Stomach (tissue), 9 donors: ENCODE measurements around the gene MCOLN2. TPM values are rescaled to one million over a fixed set of nuclear protein-coding genes. Genes with fewer than 3 reads are reported as not detected.
A peak's percentile ranks its signal among the peaks of the same experiment; 100 is the strongest.
"Not testable (repeated sequence)": the region's sequence is repeated elsewhere in the genome, so short reads cannot be mapped to it uniquely, and the experiment has no call there.

Experiments used
- DNase-seq, 2 donors: peaks; one replicate each; pipeline versions ENCODE4 v3.0.0 to v3.0.0-alpha.2; 2013 to 2019
- H3K27ac ChIP-seq, 5 donors: fragments of 200-600 bp in 4 of 5; sonication (generic) in 4 of 5; one replicate each; pipeline ENCODE4 v1.5.1; 2013 to 2019; ENCODE audit warnings: mild to moderate bottlenecking in 1 of 5, moderate library complexity in 1 of 5
- H3K27me3 ChIP-seq, 3 donors: fragments of 200-600 bp; sonication (generic); one replicate each; pipeline ENCODE4 v1.5.1; 2017 to 2019; ENCODE audit warnings: mixed run types in 1 of 3
- H3K36me3 ChIP-seq, 4 donors: fragments of 200-600 bp; sonication (generic); 1 replicate in 3 of 4; 2 replicates in 1 of 4; pipeline ENCODE4 v1.5.1; 2016 to 2019
- H3K4me1 ChIP-seq, 4 donors: fragments of 200-600 bp; sonication (generic); one replicate each; pipeline ENCODE4 v1.5.1; 2016 to 2019
- H3K4me3 ChIP-seq, 4 donors: fragments of 200-600 bp; sonication (generic) in 3 of 4; one replicate each; pipeline ENCODE4 v1.5.1; 2016 to 2019; ENCODE audit warnings: mild to moderate bottlenecking in 1 of 4
- H3K9me3 ChIP-seq, 4 donors: fragments of 200-600 bp; sonication (generic); one replicate each; pipeline ENCODE4 v1.5.1; 2016 to 2019
- EP300 ChIP-seq: sonication (generic); formaldehyde crosslinking; IDR thresholded peaks from one replicate; pipeline ENCODE4 v1.6.1; 2017; ENCODE audit warnings: antibody characterized with exemption
- POLR2A ChIP-seq, 4 donors: fragments of 450-650 bp; IDR thresholded peaks; one replicate each; pipeline ENCODE4 v1.6.1; 2016; ENCODE audit warnings: antibody characterized with exemption in 4 of 4, control low read depth in 2 of 4, mild to moderate bottlenecking in 1 of 4, moderate library complexity in 1 of 4
- POLR2AphosphoS5 ChIP-seq, 3 donors: sonication (generic); formaldehyde crosslinking; IDR thresholded peaks; one replicate each; pipeline ENCODE4 v1.6.1; 2016; ENCODE audit warnings: antibody characterized with exemption in 3 of 3
- WGBS, 5 donors: extraction: QIAGEN DNeasy Blood & Tissue Kit in 3 of 5; methylation state at CpG; one replicate each; pipeline versions ENCODE4 v1.1.5 to v1.1.7; 2013 to 2018; 5-methylcytosine and 5-hydroxymethylcytosine counted together
- intact Hi-C: fragments of 100-400 bp; cut with DNase I; formaldehyde crosslinking; loops from one replicate; pipeline ENCODE4 v1.15.1; 2023; ENCODE audit warnings: low total_unique reads
- polyA plus RNA-seq, 3 donors: library from polyadenylated mRNA; stranded (reverse); fragments of 200-250 nt; gene quantifications; one replicate each; pipeline ENCODE4 v1.2.3, GENCODE V29; 2013
- total RNA-seq, 5 donors: library from RNA; depleted of rRNA; stranded (reverse); fragments of >200 nt; gene quantifications; one replicate each; pipeline versions ENCODE4 v1.1.0 to v1.2.3, GENCODE V29; 2014 to 2016
- TF ChIP-seq, protein P1 (sequence below), 7 experiments: fragments of 450-650 bp in 4 of 7; fragments of 200-600 bp in 3 of 7; sonication (generic) in 3 of 7; IDR thresholded peaks; one replicate each; pipeline ENCODE4 v1.5.1; 2016 to 2019; ENCODE audit warnings: antibody characterized with exemption in 7 of 7, control low read depth in 2 of 7, mild to moderate bottlenecking in 1 of 7
- donor health status: healthy with polysubstance abuse.
- donor health status: Bipolar disorder and iron deficiency.
- donor health status: healthy.

Gene MCOLN2
- total and polyA plus RNA-seq, 8 donors, result 0.50 to 27.2 (median 1.8) TPM; not detected in 2

GRCh38 chr1:84916897-84917296, 80.0 kb downstream of the MCOLN2 start:
- DNase-seq, result no peak

DNA sequence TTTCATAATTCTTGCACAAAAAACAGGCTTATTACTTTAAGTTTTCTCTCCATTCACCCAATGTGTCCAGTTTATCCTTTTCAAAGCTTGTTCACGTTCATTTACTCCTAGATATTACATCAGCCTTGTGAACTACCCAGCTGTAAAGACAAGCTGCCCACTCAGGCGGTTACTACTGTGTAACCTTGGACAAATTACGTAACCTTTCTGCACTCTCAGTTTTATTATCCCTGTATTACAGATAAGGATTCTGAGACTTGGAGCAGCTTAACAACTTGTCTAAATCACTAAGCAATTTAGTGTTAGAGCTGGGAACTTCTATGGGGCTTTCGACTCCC, 83.4 kb downstream of the MCOLN2 start:
- DNase-seq, result peak in 1 of 2 donors; percentile 59
- Histone ChIP-seq H3K4me1 (no peaks in the 10 kb centered on the region), H3K27me3 (no peaks in the 10 kb centered on the region), H3K27ac (no peak overlapping the region), H3K9me3 (no peaks in the 10 kb centered on the region), H3K4me3 (no peak overlapping the region), H3K36me3 (no peaks in the 10 kb centered on the region)
- TF ChIP-seq, protein P1, sequence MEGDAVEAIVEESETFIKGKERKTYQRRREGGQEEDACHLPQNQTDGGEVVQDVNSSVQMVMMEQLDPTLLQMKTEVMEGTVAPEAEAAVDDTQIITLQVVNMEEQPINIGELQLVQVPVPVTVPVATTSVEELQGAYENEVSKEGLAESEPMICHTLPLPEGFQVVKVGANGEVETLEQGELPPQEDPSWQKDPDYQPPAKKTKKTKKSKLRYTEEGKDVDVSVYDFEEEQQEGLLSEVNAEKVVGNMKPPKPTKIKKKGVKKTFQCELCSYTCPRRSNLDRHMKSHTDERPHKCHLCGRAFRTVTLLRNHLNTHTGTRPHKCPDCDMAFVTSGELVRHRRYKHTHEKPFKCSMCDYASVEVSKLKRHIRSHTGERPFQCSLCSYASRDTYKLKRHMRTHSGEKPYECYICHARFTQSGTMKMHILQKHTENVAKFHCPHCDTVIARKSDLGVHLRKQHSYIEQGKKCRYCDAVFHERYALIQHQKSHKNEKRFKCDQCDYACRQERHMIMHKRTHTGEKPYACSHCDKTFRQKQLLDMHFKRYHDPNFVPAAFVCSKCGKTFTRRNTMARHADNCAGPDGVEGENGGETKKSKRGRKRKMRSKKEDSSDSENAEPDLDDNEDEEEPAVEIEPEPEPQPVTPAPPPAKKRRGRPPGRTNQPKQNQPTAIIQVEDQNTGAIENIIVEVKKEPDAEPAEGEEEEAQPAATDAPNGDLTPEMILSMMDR (IDR thresholded peaks at IDR 0.05), result no peak
- TF ChIP-seq POLR2A (IDR thresholded peaks at IDR 0.05) (no peak), POLR2AphosphoS5 (IDR thresholded peaks at IDR 0.05) (no peak), EP300 (no peak)
- intact Hi-C loops, result no loop called here
- 36 to 54% (median 42%) methylated on average over 4 of the region's 4 CpGs for WGBS, 5 donors

More at GRCh38 chr1:84916897-84917296, 80.0 kb downstream of the MCOLN2 start:
- Histone ChIP-seq H3K27ac (no peak overlapping the region), H3K4me3 (no peak overlapping the region), H3K36me3 (no peaks in the 10 kb centered on the region), H3K27me3 (no peaks in the 10 kb centered on the region), H3K9me3 (no peaks in the 10 kb centered on the region), H3K4me1 (no peaks in the 10 kb centered on the region)
- TF ChIP-seq POLR2A (IDR thresholded peaks at IDR 0.05) (no peak), EP300 (no peak), POLR2AphosphoS5 (IDR thresholded peaks at IDR 0.05) (no peak)
- TF ChIP-seq, protein P1 (IDR thresholded peaks at IDR 0.05), result no peak
- 60 to 67% (median 61%) methylated on average over 4 of the region's 4 CpGs for WGBS, 5 donors
- intact Hi-C loops, result no loop called here

DNA sequence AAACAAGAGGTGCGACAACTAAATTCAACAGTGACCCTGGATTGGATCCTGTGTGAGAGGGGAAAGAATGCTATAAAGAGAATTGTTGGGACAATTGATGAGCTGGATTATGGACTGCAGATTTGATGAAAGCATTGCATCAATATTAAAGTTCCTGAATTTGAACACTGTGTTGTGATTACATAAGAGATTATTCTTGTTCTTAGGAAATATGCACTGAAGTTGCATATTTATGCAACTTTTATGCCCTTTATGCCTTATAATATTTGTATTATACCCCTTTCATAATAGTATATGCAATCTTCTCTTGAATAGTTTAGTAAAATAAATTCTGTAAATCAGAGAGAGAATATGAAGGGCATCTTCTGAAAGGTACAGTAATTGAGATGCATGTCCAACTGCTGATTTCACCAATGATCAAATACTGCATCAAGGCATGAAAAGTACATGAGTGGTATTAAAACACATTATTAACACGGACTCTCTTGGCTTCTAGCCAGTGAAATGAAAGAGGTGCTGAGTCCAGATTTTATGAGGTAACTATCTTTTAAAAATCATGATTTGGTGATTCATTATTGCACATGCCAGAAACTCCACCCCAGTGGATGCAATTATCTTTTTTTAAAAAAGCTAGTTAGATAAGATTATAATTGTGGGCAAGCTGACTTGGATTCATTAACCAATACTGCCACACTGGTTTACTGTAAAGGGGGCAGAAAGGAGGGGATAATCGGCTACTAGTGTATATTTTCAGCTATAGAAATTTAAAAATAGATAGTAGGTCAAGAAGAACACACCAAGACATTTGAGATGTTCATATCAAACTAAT, 84.0 kb downstream of the MCOLN2 start:
- intact Hi-C loops, result no loop called here
- TF ChIP-seq POLR2A (IDR thresholded peaks at IDR 0.05) (no peak), POLR2AphosphoS5 (IDR thresholded peaks at IDR 0.05) (no peak), EP300 (no peak)
- TF ChIP-seq, protein P1 (IDR thresholded peaks at IDR 0.05), result no peak
- 61 to 78% (median 70%) methylated on average over 3 of the region's 3 CpGs for WGBS, 5 donors
- no peak overlapping the region for H3K4me3 ChIP-seq
- H3K36me3 ChIP-seq, result no peaks in the 10 kb centered on the region
- no peaks in the 10 kb centered on the region for H3K27me3 ChIP-seq
- no peaks in the 10 kb centered on the region for H3K4me1 ChIP-seq
- no peaks in the 10 kb centered on the region for H3K9me3 ChIP-seq
- H3K27ac ChIP-seq, result no peak overlapping the region
- DNase-seq, result no peak

DNA sequence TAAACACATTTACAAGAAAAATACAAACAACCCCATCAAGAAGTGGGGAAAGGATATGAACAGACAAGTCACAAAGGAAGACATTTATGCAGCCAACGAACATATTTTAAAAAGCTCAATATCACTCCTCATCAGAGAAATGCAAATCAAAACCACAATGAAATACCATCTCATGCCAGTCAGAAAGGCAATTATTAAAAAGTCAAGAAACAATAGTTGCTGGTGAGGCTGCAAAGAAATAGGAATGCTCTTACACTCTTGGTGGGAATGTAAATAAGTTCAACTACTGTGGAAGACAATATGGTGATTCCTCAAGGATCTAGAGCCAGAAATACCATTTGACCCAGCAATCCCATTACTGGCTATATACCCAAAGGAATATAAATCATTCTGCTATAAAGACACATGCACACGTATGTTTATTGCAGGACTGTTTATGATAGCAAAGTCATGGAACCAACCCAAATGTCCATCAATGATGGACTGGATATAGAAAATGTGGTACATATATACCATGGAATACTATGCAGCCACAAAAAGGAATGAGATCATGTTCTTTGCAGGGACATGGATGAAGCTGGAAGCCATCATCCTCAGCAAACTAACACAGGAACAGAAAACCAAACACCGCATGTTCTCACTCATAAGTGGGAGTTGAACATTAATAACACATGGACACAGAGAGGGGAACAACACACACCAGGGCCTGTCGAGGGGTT, 88.0 kb downstream of the MCOLN2 start:
- H3K4me3 ChIP-seq, H3K36me3 ChIP-seq, H3K27ac ChIP-seq, H3K27me3 ChIP-seq, H3K4me1 ChIP-seq, H3K9me3 ChIP-seq, intact Hi-C loops, DNase-seq: not testable (repeated sequence)
- 81 to 89% (median 88%) methylated on average over 4 of the region's 4 CpGs for WGBS, 5 donors
